Left lung (tissue), 10 donors: Measurements from ENCODE around the gene PEAR1. TPM values are rescaled to one million over a fixed set of nuclear protein-coding genes. Genes with fewer than 3 reads are reported as not detected.

Experiments
- ATAC-seq: fragments of 200-7000 bp; cut with Tn5 transposase; one replicate; pipeline ENCODE4 v1.9.1; 2020; ENCODE audit warnings: moderate library complexity
- DNase-seq, 4 donors: peaks; one replicate each; pipeline ENCODE4 v3.0.0-alpha.2; 2013 to 2020
- H3K27ac ChIP-seq, 2 donors: fragments of 200-600 bp; sonication (generic) in 1 of 2; one replicate each; pipeline versions ENCODE4 v1.5.0 to v1.8.0; 2020 to 2021
- H3K27me3 ChIP-seq, 2 donors: fragments of 200-600 bp; sonication (generic) in 1 of 2; one replicate each; pipeline versions ENCODE4 v1.5.0 to v1.8.0; 2020 to 2021
- H3K36me3 ChIP-seq, 2 donors: fragments of 200-600 bp; sonication (generic) in 1 of 2; one replicate each; pipeline versions ENCODE4 v1.5.0 to v1.8.0; 2020 to 2021
- H3K4me1 ChIP-seq, 2 donors: fragments of 200-600 bp; one replicate each; pipeline ENCODE4 v1.8.0; 2021
- H3K4me3 ChIP-seq, 2 donors: fragments of 200-600 bp; sonication (generic) in 1 of 2; one replicate each; pipeline versions ENCODE4 v1.5.0 to v1.8.0; 2020 to 2021; ENCODE audit warnings: mild to moderate bottlenecking in 1 of 2
- H3K9me3 ChIP-seq, 2 donors: fragments of 200-600 bp; sonication (generic) in 1 of 2; one replicate each; pipeline versions ENCODE4 v1.5.0 to v1.8.0; 2020 to 2021
- intact Hi-C, 2 donors: fragments of 100-400 bp; cut with DNase I; formaldehyde crosslinking; loops; one replicate each; pipeline versions ENCODE4 v1.11.2 to v1.14.2; 2022
- polyA plus RNA-seq, 6 donors: library from polyadenylated mRNA; unstranded; fragments of 120-200 nt; gene quantifications; one replicate each; pipeline ENCODE4 v1.2.1, GENCODE V29; 2013; ENCODE audit not compliant: insufficient read length in 6 of 6
- total RNA-seq, 2 donors: library from RNA; stranded (reverse); fragmentation: NEBNext Ultra II Directional; extraction: Animal tissue kit (Norgen Biotek cat#: 25700); gene quantifications; one replicate each; pipeline ENCODE4 v1.2.1, GENCODE V29; 2021
- TF ChIP-seq, protein P1 (sequence below), 2 donors: fragments of 200-600 bp; sonication (generic) in 1 of 2; IDR thresholded peaks; one replicate each; pipeline versions ENCODE4 v1.5.0 to v1.8.0; 2021; ENCODE audit warnings: antibody characterized with exemption in 2 of 2
- donor health status: DM: no; HTN: yes; CAD: no.
- donor health status: DM: no; HTN: no; CAD: no.

Gene PEAR1
- total and polyA plus RNA-seq, 8 donors, result 10.6 to 30.1 (median 28.3) TPM

GRCh38 chr1:156945881-156946661 lies 52.6 kb downstream of the PEAR1 start:
- intact Hi-C loops, result no loop called here
- no peak for ATAC-seq
- DNase-seq, result no peak
- TF ChIP-seq, protein P1, sequence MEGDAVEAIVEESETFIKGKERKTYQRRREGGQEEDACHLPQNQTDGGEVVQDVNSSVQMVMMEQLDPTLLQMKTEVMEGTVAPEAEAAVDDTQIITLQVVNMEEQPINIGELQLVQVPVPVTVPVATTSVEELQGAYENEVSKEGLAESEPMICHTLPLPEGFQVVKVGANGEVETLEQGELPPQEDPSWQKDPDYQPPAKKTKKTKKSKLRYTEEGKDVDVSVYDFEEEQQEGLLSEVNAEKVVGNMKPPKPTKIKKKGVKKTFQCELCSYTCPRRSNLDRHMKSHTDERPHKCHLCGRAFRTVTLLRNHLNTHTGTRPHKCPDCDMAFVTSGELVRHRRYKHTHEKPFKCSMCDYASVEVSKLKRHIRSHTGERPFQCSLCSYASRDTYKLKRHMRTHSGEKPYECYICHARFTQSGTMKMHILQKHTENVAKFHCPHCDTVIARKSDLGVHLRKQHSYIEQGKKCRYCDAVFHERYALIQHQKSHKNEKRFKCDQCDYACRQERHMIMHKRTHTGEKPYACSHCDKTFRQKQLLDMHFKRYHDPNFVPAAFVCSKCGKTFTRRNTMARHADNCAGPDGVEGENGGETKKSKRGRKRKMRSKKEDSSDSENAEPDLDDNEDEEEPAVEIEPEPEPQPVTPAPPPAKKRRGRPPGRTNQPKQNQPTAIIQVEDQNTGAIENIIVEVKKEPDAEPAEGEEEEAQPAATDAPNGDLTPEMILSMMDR (IDR thresholded peaks at IDR 0.05), result no peak
- peaks cover 0 to 100% of the 10 kb centered on the region in 2 donors for H3K36me3 ChIP-seq
- no peaks in the 10 kb centered on the region for H3K27me3 ChIP-seq
- no peak overlapping the region for H3K4me3 ChIP-seq
- no peak overlapping the region for H3K27ac ChIP-seq
- H3K9me3 ChIP-seq, result no peaks in the 10 kb centered on the region
- H3K4me1 ChIP-seq, result no peaks in the 10 kb centered on the region

DNA sequence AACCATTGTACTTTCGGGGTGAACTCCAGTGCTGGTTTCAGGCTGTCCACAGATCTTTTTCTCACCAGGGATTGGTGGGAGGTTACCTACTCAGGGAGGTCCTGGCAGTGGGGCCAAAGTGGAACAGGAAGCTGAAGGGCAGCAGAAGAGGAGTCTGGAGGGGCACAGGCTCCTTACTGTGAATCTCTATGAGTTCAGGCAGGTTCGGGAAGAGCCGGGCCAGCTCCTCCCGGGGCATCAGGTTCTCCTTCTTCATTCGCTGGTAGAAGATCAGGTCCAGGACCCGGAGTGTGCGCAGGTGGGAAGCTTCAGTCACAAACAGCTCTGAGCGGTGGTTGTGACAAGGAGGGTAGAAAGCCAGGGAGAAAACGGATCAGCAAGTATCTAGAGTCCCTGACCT lies 53.6 kb downstream of the PEAR1 start:
- Histone ChIP-seq H3K4me1 (no peaks in the 10 kb centered on the region), H3K27ac (no peak overlapping the region), H3K36me3 (peaks cover 0 to 100% of the 10 kb centered on the region in 2 donors), H3K27me3 (no peaks in the 10 kb centered on the region), H3K4me3 (no peak overlapping the region), H3K9me3 (no peaks in the 10 kb centered on the region)
- intact Hi-C loops, result no loop called here
- DNase-seq, result no peak
- no peak for ATAC-seq
- TF ChIP-seq, protein P1 (IDR thresholded peaks at IDR 0.05), result no peak

DNA sequence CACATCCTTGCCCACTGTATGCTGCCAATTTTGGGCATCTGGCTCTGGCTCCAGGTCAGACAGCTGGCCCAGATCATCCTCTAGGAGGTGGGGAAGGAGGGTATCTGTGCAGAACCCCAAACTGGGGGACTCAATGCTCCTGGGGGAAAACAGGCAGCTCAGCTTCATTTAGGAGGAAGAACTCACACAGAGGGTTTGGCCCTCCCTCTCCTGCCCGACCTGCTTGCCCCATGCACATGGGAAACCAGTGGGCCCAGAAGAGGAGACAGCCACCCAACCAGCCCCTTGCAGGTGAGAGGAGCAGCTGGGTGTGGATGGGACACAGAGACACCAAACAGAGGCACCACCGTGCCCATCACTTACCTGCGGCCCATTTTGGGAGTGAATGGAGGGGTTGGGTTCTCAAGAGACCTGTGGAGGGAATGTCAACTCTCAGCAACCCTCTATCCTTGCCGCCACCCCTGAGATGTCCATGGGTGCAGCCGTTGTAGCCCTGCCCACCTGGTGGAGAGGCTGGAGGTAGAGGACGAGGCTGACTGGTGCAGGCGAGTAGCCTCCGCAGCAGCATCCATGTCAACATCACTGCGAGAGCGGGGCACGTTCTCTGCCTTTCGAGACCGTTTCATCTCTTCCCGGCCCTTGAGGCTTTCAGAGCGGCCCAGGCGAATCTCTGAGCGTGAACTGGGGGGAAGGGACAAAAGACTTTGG lies 54.5 kb downstream of the PEAR1 start:
- Histone ChIP-seq H3K27me3 (no peaks in the 10 kb centered on the region), H3K36me3 (peaks cover 0 to 100% of the 10 kb centered on the region in 2 donors), H3K9me3 (no peaks in the 10 kb centered on the region), H3K4me3 (no peak overlapping the region), H3K27ac (no peak overlapping the region), H3K4me1 (no peaks in the 10 kb centered on the region)
- DNase-seq, result no peak
- no peak for ATAC-seq
- TF ChIP-seq, protein P1 (IDR thresholded peaks at IDR 0.05), result no peak
- intact Hi-C loops, result no loop called here

- TF ChIP-seq, protein P1 (IDR thresholded peaks at IDR 0.05), result no peak
- Histone ChIP-seq H3K36me3 (peaks cover 0 to 98% of the 10 kb centered on the region in 2 donors), H3K27ac (no peak overlapping the region), H3K27me3 (no peaks in the 10 kb centered on the region), H3K9me3 (no peaks in the 10 kb centered on the region), H3K4me1 (no peaks in the 10 kb centered on the region), H3K4me3 (no peak overlapping the region)
- intact Hi-C loops, result no loop called here
- ATAC-seq (no peak), DNase-seq (no peak)
Measured at GRCh38 chr1:156948708-156949107, 55.2 kb downstream of the PEAR1 start.

DNA sequence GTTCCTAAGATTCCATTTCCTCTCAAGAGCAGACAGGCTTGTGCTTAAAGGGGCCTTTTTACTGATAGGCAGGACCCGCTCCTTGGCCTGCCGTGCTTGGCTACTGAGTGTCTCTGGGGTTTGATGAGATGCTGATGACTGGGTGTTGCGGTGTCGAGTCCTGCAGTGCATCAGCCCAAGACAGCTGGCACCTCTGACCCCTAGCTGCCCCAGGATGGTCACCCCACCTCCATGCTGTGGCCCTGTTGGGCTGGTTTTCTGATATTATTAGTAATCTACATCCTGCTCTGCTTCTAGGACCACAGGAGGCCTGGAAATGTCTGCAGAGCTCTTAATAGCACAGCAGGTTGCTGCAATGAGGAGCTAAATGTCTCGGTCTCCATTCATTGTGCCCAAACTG lies 55.6 kb downstream of the PEAR1 start:
- no peaks in the 10 kb centered on the region for H3K27me3 ChIP-seq
- no peak overlapping the region for H3K4me3 ChIP-seq
- H3K9me3 ChIP-seq, result no peaks in the 10 kb centered on the region
- ATAC-seq, result no peak
- no peak overlapping the region for H3K27ac ChIP-seq
- TF ChIP-seq, protein P1 (IDR thresholded peaks at IDR 0.05), result no peak
- no peaks in the 10 kb centered on the region for H3K4me1 ChIP-seq
- intact Hi-C loops, result no loop called here
- no peak for DNase-seq
- peaks cover 0 to 98% of the 10 kb centered on the region in 2 donors for H3K36me3 ChIP-seq
